ENCODE results near the gene FAT2. TPM values are rescaled to one million over a fixed set of nuclear protein-coding genes. Genes with fewer than 3 reads are reported as not detected.
"Not testable (repeated sequence)": the region's sequence is repeated elsewhere in the genome, so short reads cannot be mapped to it uniquely, and the experiment has no call there.

The FAT2 gene
- total RNA-seq, 1 experiment from 2014 or later: not detected

DNA sequence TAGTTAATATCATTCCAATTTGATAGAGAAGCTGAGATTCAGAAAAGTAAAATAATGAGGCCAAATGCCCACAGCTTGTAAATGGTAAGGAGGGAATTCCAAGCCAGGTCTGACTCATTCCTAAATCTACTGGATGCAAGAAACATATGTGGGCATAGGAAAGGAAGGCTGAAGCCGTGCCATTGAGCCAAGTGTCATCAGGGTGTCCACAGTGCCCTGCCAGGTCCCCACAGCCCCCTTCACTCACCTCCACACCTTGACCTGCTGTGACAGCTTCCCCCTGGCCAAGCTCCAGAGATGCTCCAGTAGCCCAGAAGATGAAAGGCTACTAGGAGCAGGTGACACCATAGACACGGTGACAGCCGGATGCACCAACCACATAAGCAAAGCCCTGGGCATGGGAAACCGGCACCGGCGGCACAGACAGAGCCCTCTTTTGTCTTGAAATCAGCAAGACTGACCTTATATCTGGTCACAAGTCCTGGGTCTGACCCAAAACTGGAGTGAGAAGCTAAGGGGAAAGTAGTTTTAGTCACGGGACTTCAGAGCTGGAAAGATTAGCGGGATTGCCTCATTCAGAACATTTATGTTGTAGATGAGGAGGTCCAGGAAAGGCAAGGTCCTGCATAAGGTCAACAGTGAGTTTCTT lies 20.1 kb upstream of the FAT2 start:
- DNase-seq (ENCODE audit: low read depth): no peak

DNA sequence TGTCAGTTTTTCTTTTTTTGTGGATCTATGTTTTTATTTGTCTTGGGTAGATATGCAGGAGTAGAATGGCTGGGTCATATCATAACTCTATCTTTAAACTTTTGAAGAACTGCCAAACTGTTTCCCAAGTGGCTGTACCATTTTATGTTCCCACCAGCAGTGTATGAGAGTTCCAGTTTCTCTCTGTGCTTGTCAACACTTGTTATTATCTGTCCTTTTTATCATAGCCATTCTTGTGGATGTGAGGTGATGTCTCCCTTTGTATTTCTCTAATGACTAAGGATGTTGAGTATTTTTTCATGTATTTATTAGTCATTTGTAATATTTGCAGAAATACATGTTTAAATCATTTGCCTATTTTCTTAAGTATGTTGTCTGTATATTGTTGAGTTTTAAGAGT lies 17.4 kb upstream of the FAT2 start:
- DNase-seq (ENCODE audit: low read depth): no peak

DNA sequence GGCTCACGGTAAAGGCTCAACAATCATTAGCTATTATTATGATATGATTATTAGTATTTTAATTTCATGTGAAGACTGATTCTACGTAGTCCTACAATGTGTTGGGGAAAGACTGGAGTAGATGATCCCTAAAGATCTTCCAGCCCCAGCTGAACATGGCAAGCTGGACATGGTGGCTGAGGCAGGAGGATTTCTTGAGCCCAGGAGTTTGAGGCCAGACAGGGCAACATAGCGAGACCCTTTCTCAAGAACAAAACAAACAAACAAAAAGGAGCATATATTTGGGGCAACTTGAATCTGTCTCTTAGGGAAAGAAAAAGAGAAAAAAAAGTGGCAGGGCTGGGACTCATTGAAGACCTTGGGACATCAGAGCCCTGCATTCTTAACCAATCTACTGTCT lies 16.2 kb upstream of the FAT2 start:
- no peak for DNase-seq (ENCODE audit: low read depth)

DNA sequence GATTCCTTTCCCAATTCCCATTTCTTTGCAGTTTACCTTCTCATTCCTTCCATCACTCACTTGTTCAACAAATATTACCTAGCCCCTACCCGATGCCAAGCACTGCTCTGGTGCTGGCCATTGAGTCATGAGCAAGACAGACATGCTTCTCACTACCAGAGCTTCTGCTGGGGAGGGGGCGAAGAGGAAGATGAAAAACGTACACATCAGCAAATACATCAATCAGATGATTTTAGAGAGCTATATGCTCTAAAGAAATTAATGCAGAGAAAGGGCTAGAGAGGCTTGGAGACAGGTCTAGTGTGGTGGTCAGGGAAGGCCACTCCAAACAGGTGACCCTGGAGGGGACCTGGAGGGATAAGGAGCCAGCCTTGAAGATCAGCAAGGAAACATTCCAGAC lies 14.4 kb upstream of the FAT2 start:
- DNase-seq (ENCODE audit: low read depth): no peak

DNA sequence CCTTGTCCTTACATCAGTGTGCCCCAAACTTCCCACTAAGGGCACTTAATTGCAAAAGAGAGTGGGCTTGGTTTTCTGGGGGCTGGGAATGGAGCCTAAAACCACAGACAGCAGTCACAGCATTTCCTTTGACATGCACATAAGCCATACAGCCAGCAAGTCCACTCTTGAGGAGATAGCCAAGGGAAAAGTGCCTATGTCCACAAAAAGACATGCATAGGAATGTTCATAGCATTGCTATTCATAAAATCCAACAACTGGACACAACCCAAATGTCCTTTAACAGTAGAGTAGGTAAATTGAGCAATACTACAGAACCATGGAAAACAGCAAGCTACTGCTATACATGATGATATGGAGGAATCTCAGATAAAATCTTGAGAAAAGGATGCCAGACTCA lies 11.7 kb upstream of the FAT2 start:
- no peak for DNase-seq (ENCODE audit: low read depth)

DNA sequence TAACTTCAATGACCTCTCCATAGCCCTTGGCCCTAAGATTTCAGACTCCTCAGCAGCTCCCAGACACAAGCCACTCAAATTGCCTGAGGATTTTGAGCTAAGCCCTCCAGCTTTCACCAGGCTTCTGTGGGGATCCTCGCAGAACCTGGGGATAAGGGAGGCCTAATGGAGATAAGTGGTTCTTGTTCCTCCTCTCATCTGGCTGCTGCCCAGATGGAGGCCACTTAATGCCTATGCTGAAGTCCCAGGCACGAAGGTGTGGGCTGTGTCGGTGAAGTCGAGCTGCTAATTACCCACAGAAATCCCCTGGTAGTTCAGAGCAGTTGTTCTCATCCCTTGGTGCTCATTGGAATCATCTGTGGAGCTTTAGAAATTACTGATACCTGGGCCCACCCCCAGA lies 10.3 kb upstream of the FAT2 start:
- DNase-seq (ENCODE audit: low read depth): no peak

DNA sequence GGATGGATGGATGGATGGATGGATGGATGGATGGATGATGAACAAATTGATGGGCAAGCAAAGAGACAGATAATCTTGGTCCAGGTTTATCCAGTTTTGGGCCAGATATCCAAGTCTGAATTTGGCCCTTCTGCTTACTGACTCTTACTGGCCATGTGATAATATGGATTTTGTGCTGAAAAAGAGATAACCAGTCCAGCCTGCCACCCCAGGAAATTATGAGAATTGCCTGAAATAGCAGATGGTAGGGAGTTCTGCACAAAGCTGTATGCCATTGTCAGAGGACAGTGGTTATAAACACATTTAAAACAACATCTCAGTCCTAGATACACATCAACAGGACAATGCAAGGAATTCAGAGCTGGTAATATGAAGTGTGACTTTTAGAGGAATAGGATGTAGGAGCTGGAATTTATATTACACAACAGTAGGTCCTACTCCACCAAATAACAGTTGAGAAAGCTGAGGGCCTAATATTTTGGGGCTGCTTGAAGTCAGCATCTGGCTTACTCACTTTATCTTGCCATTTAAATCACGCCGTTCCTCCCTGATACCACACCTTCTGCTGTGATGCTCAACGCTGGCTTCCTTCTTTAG lies 9.0 kb upstream of the FAT2 start:
- DNase-seq (ENCODE audit: low read depth): no peak

DNA sequence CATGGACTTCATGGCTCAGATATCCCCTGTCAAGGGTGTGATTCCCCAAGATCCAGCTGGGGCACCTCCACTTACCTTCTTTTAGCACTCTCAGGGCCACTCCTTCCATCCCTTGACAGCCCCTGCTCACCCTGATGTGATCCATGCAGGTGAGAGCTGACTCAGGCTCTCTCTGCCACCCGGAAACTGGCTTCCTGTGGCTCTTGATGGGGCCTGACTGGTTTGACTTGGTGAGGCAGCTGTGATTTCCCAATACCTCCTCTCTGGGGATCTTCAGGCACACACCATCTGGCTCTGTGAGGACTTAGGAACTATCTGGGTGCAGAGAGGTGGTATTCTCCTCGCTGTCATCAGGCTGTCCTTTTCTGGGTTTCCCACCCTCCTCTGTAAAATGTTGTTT lies 7.9 kb upstream of the FAT2 start:
- DNase-seq (ENCODE audit: low read depth): no peak

DNA sequence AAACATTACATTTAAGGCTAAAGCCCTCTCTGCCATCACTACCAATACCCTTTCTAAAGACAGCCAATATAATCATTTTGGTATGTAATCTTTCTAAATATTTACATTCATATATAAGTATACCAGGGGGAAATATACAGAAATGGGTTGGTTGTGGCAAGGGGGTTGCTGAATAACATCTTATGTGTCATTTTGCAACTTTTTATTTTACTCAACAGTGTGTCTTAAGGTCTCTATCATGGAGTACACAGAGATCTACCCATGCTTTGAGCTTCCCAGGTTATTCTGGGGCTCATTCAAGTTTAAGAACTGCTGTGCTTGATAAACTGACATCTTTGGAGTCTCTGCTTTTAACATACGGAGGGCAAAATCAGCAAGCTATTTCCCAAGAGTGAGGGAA lies 7.4 kb upstream of the FAT2 start:
- no peak for DNase-seq (ENCODE audit: low read depth)

DNA sequence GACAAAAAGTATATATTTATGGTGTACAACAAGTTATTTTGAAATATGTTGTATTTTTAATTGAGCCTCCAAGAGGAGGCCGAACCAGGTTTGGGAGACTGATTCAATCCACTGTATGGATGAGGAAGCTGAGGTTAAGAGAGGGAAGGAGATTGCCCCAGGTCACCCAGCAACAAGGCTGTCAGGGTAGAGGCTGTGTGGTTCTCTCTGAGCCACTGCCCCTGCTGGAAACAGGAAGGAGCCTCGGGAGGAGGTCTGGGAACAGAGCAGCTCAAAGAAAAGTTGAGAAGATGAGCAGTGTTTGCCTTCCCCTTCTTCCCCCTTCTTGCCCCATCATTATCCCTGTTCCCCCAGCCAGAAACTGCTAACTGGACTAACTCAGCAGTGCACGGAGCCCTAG lies 6.6 kb upstream of the FAT2 start:
- no peak for DNase-seq (ENCODE audit: low read depth)

DNA sequence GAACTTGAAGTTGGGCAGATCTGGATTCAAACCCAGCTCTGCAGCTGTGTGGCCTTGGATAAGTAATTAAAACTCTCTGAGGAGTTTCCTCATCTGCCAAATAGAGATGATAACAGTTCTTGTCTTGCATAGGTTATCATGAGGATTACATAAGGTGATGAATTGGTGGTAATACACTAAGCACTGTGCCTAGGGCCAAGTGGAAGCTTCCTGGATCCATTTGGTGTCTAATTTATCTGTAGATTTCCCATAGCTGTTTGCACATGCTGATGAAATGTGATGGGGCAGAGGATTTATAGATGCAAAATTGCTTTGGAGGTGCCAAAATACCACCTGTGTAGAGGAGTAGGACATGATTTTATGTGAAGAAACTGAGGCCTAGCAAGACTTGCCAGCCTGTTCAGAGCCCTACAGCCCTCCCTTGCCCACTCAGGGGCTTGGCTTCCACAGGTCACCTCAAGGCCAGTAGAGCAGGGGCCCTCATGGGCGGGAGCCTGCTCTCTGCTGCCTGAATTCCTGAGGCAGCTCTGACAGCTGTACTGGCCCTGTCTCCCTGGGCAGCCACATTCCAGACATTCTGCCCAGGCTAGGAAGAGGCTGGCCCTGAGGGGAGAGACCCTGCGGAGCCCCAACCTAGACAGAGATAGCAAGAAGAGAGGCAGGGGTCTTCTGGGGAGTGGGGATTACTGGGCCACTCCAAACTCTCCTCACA lies 5.9 kb upstream of the FAT2 start:
- no peak for DNase-seq (ENCODE audit: low read depth)

DNA sequence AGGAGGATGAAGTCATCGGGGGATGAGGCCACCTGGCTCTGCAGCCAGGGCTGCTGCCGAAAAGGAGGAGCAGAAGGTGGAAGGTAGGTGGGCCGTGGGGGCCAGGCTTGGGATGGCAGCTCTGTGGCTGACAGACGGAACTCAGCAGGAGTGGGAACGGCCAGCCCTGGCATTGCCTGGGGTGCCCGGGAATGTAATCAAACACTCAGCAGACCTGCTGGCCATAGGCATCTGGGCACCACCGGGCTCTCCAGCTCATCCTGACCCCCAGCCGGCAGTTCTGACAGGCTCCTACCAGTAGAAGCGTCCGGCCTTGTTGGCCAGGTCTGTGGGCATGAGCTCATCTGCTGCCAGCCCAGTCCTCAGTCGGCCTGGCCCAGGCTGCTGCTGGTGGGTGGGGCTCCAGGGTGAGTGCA lies 4.3 kb upstream of the FAT2 start:
- no peak for DNase-seq (ENCODE audit: low read depth)

DNA sequence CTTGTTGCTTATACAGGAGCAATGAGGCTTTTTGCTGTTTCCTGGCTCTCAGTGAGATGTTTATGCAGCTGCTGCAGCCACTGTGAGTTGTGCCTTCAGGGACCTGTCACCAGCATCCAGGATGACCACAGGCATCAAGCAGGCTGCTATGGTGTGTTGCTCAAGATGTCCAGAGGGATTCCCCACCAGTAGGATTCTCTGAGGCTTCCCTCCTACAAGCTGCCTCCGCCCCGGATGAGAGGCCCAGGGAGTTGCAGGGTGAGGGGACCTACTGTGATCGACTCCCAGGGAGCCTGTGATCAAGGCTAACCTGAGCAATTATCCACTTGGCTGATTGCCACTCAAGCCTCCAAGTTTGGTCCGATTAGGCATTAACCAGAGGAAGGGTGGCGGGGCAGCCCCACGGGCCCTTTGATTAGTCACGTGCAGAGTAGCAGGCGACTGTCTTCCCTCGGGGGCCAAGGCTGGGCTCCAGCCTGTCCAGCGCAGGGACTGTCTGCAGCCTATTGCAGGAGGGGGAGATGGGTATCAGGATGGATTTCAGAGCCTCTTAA lies 1.8 kb upstream of the FAT2 start:
- peak; percentile 22 for DNase-seq (ENCODE audit: low read depth)

DNA sequence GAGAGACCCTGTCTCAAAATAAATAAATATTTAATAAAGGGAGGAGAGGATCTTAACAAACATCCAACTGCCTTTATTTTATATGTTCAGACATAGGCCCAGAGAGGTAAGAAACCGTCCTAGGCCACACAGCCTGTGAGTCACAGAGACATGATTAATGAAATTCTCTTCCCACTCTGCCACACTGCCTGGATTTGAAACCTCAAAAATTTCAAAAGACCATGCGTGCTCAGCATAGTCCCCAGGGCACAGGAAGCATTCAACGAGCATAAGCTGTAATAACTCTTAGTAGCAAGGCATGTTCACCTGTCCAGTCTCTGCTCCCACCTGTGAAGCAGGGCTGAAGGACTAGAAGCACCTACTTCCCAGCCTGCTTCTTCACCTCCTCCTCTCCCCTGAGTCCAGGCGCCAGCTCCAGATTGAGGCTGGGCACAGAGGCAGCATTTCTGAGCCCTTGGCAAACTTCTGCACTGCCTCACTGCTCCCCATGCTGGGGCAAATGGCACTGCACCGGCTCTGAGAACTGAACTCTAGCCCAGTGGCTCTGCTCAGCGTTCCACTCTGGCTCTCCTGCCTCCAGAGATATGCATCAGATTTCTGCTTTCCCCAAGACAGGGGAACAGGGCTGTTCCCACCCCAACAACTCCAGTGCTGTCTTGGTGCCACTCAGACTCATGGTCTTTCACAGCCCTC lies 1.1 kb downstream of the FAT2 start:
- no peak for DNase-seq (ENCODE audit: low read depth)

DNA sequence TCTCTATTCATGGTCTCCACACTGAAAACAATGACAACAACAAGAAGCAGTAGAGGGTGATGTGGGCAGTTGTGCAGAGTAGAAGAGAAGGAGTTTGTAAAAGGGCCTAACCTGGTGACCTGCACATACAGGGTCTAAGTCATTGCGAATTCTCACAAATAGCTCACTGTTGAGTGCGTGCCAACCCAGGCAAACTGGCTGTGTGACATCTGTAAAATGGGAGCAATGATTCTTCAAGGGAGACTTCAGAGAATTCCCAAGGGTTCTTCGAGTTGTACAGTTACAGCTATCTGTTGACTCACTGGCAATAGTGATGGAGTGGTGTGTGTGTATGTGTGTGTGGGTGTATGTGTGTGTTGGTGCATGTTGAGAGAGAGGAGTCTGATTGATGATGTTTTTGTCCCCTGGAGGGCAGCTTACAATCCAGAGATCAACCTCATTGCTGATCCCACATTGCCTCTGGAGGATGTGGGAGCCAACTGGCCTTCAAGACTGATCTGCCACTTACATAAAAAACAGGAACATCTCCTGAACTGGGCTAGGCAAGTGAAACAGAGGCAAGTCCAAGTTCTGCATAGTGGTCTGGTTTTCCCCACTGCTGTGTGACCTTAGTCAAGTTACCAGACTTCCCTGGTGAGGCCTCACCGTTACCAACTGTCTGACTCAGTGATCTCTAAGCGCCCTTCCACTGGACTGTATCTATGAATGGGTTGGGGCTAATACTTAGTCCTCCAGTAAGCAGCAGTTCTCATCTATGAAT lies 3.2 kb downstream of the FAT2 start:
- DNase-seq (ENCODE audit: low read depth): no peak

DNA sequence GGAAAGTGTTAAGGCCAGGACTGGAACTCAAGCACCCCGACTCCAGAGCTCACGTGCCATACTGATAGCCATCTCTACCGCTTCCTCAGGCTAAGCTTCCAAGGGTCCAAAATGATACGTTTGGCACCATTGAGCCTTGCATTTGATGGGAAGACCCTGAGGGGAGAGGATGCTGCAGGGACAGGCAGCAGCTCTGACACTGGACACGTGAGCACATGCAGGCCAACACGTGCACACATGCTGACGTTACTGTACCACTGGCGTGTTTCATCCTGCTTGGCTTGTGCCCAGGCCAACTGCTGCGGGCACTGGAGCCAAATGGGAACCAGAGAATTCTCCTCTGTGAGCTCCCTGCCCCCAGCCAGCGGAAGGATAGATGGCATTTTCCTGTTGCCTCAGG lies 5.2 kb downstream of the FAT2 start:
- DNase-seq (ENCODE audit: low read depth): peak; percentile 50

DNA sequence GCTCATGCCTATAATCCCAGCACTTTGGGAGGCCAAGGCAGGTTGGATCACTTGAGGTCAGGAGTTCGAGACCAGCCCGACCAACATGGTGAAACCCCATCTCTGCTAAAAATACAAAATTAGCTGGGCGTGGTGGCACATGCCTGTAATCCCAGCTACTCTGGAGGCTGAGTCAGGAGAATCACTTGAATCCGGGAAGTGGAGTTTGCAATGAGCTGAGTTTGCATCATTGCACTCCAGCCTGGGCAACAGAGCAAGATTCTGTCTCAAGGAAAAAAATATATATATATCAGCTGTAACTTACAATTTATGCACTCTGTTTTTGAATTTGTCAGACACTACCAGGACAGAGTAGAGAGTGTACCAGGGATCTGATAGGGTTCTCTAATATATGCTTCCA lies 5.8 kb downstream of the FAT2 start:
- DNase-seq (ENCODE audit: low read depth): not testable (repeated sequence)

DNA sequence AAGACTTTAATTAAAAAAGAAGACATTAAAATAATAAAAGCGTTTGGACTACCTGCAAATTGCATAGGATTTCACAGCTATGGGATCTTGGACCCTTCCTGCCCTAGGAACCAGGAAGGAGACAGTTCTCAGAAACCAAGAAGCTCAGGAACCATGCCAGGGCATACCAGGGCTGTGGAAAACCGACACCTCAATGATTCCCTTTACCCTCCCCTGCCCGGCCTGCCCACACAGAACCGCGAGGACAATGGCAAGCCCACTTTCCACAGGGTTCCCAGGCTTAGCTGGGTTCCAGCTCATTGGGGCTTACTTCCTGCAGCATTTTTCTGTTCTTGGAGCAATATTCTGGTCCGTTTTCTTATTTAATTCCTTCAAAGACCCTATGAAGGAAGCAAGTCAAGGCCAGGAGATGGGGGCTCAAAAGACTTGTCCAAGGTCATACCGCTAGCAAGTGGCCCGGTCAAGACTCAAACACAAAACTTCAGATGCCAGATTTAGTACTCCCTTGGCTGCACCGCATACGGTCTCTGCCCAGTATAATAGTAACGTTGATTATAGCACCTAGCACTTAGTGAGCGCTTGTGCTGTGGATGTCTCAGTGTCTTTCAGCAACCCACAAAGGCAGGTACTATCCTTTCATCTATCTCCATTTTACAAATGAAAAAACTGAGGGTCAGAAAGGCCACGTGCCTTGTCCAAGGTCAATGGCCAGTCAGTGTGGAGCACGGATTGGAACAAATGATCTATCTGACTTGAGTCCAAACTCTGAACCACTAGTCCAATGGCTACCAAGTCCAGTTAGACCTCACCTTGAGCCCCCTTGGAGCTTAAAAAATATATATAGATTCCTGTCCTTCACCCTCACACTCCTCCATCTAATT lies 6.8 kb downstream of the FAT2 start:
- no peak for DNase-seq (ENCODE audit: low read depth)

DNA sequence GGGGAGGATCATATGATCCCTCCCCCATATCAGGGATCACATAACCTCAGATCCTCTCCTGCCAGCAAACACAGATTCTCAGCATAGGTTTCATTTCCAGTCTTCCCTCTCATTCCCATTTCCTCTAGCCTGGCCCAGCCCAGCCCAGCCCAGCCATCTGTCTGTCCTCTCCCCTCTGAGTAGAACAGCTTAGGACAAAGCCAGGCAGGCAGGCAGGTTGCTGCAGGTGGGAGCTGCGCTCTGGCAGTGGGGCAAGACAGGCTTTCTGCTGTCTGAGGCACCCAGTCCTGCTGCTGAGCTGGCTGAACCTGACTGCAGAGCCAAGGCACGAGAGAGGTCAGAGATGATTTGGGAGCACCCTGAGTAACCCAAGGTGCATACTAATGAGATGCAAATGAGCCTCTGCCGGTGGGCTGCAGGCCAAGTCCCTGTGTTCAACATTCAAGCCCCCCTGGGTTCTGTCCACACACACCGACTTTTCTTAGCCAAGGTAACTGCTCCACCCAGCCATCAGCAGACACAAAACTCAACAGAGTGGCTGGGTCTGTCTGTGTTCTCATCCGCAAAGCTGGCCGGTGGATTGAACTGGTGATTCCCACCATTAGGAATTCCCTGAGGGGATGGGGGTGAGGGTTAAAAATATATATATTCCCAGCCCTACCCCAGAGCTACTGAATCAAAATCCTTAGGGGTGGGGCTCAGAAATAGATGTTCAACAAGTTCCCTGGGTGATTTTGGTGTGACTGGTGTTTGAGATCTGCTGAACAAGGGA lies 9.1 kb downstream of the FAT2 start:
- no peak for DNase-seq (ENCODE audit: low read depth)

DNA sequence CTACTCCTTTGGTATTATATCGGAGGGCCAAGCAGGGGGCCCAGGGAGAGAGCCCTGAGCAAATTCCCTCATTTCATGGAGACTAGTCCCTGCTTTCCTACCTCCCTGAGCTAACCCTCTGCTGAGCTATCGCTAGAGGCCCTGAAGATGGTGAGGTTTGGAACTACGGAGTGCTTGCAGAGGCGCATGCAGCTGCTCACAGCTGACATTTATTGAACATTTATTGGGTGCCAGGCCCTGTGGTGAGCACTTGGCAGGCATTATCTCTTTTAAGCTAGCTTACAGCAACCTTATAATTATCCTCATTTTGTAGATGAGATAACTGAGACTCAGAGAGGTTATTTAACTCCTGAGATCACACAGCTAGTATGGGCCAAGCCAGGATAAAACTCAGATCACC lies 9.8 kb downstream of the FAT2 start:
- no peak for DNase-seq (ENCODE audit: low read depth)

Data from RPMI7951 (cell line).